ENCODE measurements around the gene STPG1. TPM values are rescaled to one million over a fixed set of nuclear protein-coding genes. Genes with fewer than 3 reads are reported as not detected.

STPG1 gene
- total RNA-seq, 2 donors from 2014 or later: 13.6 to 18.4 TPM

GRCh38 chr1:24321126-24321525 lies 92.5 kb downstream of the STPG1 start:
- no peak for DNase-seq
- intact Hi-C loops (cut with DNase I): no loop called here
- H3K36me3 ChIP-seq: no peaks in the 10 kb centered on the region
- H3K4me1 ChIP-seq: peaks cover 7% of the 10 kb centered on the region
- H3K27ac ChIP-seq: no peak overlapping the region
- H3K9me3 ChIP-seq: no peaks in the 10 kb centered on the region
- H3K27me3 ChIP-seq: no peaks in the 10 kb centered on the region
- TF ChIP-seq CTCF (IDR thresholded peaks at IDR 0.05): no peak
- peak overlapping the region in 1 of 2 donors; percentile 83 for H3K9ac ChIP-seq (ENCODE audit: low read depth in 2 of 2, low read length in 2 of 2)
- H3K4me3 ChIP-seq: no peak overlapping the region

GRCh38 chr1:24319962-24320361 lies 93.6 kb downstream of the STPG1 start:
- DNase-seq: no peak
- Histone ChIP-seq H3K4me1 (peaks cover 7% of the 10 kb centered on the region), H3K36me3 (no peaks in the 10 kb centered on the region), H3K27ac (no peak overlapping the region), H3K9me3 (no peaks in the 10 kb centered on the region), H3K4me3 (no peak overlapping the region), H3K27me3 (no peaks in the 10 kb centered on the region), H3K9ac (ENCODE audit: low read depth in 2 of 2, low read length in 2 of 2) (peak overlapping the region in 1 of 2 donors; percentile 14)
- no peak for TF ChIP-seq CTCF (IDR thresholded peaks at IDR 0.05)
- intact Hi-C loops (cut with DNase I): no loop called here

- peaks cover 7% of the 10 kb centered on the region for H3K4me1 ChIP-seq
- no peak for TF ChIP-seq CTCF (IDR thresholded peaks at IDR 0.05)
- H3K27ac ChIP-seq: no peak within 1 kb of the TSS
- intact Hi-C loops (cut with DNase I): no loop called here
- DNase-seq: peak; percentile 79
- no peaks in the 10 kb centered on the region for H3K9me3 ChIP-seq
- H3K4me3 ChIP-seq: peak within 1 kb of the TSS; percentile 20
- H3K9ac ChIP-seq (ENCODE audit: low read depth in 2 of 2, low read length in 2 of 2): peak within 1 kb of the TSS in 1 of 2 donors; percentile 14
- H3K36me3 ChIP-seq: no peaks in the 10 kb centered on the region
- no peaks in the 10 kb centered on the region for H3K27me3 ChIP-seq
Measured at GRCh38 chr1:24319312-24319863, 94.2 kb downstream of the STPG1 start, which contains the start of gene GRHL3. Gene GRHL3, plus strand, starts transcription at chr1:24319357. Its CDS starts 195 bp downstream, at chr1:24319552.

- no peak for DNase-seq
- Histone ChIP-seq H3K9me3 (no peaks in the 10 kb centered on the region), H3K9ac (ENCODE audit: low read depth in 2 of 2, low read length in 2 of 2) (no peak overlapping the region), H3K27ac (no peak overlapping the region), H3K4me1 (peaks cover 7% of the 10 kb centered on the region), H3K4me3 (no peak overlapping the region), H3K27me3 (no peaks in the 10 kb centered on the region), H3K36me3 (no peaks in the 10 kb centered on the region)
- no peak for TF ChIP-seq CTCF (IDR thresholded peaks at IDR 0.05)
- intact Hi-C loops (cut with DNase I): no loop called here
Measured at GRCh38 chr1:24318615-24319311, 94.8 kb downstream of the STPG1 start.

- Histone ChIP-seq H3K4me3 (no peak overlapping the region), H3K9ac (ENCODE audit: low read depth in 2 of 2, low read length in 2 of 2) (no peak overlapping the region), H3K36me3 (no peaks in the 10 kb centered on the region), H3K9me3 (no peaks in the 10 kb centered on the region), H3K27ac (no peak overlapping the region), H3K27me3 (no peaks in the 10 kb centered on the region), H3K4me1 (peaks cover 7% of the 10 kb centered on the region)
- no peak for DNase-seq
- TF ChIP-seq CTCF (IDR thresholded peaks at IDR 0.05): no peak
- intact Hi-C loops (cut with DNase I): no loop called here
Measured at GRCh38 chr1:24317956-24318614, 95.5 kb downstream of the STPG1 start.
